ENCODE data around the gene SMPD3. TPM values are rescaled to one million over a fixed set of nuclear protein-coding genes. Genes with fewer than 3 reads are reported as not detected.

SMPD3 gene
- total RNA-seq, 1 experiment from 2014 or later = 0.89 TPM

DNA sequence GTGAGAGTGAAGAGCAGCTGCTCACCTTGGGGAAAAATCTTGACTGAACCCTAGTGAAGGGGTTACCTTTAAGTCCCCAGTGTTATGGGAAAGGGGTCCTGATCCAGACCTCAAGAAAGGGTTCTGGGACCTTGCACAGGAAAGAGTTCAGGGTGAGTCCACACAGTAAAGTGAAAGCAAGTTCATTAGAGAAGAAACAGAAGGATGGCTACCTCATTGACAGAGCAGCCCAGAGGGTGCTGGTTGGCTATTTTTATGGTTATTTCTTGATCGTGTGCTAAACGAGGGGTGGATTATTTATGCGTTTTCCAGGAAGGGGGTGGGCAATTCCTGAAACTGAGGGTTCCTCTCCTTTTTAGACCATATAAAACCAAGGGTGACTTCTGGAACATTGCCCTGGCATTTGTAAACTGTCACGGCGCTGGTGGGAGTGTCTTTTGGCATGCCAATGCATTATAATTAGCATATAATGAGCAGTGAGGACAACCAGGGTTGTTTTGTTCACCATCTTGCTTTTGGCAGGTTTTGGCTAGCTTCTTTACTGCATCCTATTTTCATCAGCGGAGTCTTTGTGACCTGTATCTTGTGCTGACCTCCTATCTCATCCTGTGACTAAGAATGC is 58.4 kb downstream of the SMPD3 start:
- Histone ChIP-seq H3K4me2 (ENCODE audit: low read length) (no peak overlapping the region), H3K79me2 (ENCODE audit: insufficient read depth, low read length) (no peaks in the 10 kb centered on the region), H2AFZ (ENCODE audit: low read depth, low read length, poor library complexity, severe bottlenecking) (no peak overlapping the region), H3K27me3 (ENCODE audit: insufficient read depth, low read length) (no peaks in the 10 kb centered on the region), H3K9me2 (ENCODE audit: insufficient read depth) (no peaks in the 10 kb centered on the region), H4K20me1 (ENCODE audit: insufficient read depth) (no peaks in the 10 kb centered on the region), H3K27ac (ENCODE audit: low read depth, low read length) (no peak overlapping the region), H3K4me3 (replicated peaks in 1 of 2; ENCODE audit: low read depth in 1 of 2, low read length in 2 of 2) (no peak overlapping the region), H3K9ac (ENCODE audit: low read length) (no peak overlapping the region), H3K4me1 (ENCODE audit: control insufficient read depth in 1 of 2, insufficient read depth in 2 of 2, low read length in 2 of 2) (peaks cover 0 to 11% of the 10 kb centered on the region in 2 experiments; a peak in 1 of 4 replicates), H3K9me3 (ENCODE audit: control insufficient read depth in 1 of 2, insufficient read depth in 1 of 2, low read depth in 1 of 2, low read length in 2 of 2) (no peaks in the 10 kb centered on the region), H3K36me3 (ENCODE audit: control insufficient read depth in 1 of 2, insufficient read depth in 2 of 2, low read length in 2 of 2) (no peaks in the 10 kb centered on the region)
- DNase-seq (ENCODE audit: low read depth, low spot score) = no peak
- no peak for ATAC-seq
- ChIA-PET CTCF (no interaction called here), POLR2A (no interaction called here), RAD21 (ENCODE audit: low non-redundant PET in 1 of 2, low total read pairs in 2 of 2, uncharacterized antibody in 2 of 2, unreplicated experiment in 2 of 2) (no interaction called here)
- TF ChIP-seq EZH2 (IDR thresholded peaks at IDR 0.05) = no peak
- TF ChIP-seq POLR2A (IDR thresholded peaks at IDR 0.05; ENCODE audit: borderline replicate concordance, extremely low read depth, insufficient read depth, insufficient read length) = no peak
- no peak for TF ChIP-seq EZH2phosphoT487 (IDR thresholded peaks at IDR 0.05; ENCODE audit: borderline replicate concordance)
- TF ChIP-seq, protein P1, sequence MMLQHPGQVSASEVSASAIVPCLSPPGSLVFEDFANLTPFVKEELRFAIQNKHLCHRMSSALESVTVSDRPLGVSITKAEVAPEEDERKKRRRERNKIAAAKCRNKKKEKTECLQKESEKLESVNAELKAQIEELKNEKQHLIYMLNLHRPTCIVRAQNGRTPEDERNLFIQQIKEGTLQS (IDR thresholded peaks at IDR 0.05) = no peak
- TF ChIP-seq, protein P2, sequence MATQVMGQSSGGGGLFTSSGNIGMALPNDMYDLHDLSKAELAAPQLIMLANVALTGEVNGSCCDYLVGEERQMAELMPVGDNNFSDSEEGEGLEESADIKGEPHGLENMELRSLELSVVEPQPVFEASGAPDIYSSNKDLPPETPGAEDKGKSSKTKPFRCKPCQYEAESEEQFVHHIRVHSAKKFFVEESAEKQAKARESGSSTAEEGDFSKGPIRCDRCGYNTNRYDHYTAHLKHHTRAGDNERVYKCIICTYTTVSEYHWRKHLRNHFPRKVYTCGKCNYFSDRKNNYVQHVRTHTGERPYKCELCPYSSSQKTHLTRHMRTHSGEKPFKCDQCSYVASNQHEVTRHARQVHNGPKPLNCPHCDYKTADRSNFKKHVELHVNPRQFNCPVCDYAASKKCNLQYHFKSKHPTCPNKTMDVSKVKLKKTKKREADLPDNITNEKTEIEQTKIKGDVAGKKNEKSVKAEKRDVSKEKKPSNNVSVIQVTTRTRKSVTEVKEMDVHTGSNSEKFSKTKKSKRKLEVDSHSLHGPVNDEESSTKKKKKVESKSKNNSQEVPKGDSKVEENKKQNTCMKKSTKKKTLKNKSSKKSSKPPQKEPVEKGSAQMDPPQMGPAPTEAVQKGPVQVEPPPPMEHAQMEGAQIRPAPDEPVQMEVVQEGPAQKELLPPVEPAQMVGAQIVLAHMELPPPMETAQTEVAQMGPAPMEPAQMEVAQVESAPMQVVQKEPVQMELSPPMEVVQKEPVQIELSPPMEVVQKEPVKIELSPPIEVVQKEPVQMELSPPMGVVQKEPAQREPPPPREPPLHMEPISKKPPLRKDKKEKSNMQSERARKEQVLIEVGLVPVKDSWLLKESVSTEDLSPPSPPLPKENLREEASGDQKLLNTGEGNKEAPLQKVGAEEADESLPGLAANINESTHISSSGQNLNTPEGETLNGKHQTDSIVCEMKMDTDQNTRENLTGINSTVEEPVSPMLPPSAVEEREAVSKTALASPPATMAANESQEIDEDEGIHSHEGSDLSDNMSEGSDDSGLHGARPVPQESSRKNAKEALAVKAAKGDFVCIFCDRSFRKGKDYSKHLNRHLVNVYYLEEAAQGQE (IDR thresholded peaks at IDR 0.05; ENCODE audit: low read depth) = no peak
- no peak for TF ChIP-seq ELF1 (IDR thresholded peaks at IDR 0.05; ENCODE audit: borderline replicate concordance, low read depth)
- TF ChIP-seq, protein P3, sequence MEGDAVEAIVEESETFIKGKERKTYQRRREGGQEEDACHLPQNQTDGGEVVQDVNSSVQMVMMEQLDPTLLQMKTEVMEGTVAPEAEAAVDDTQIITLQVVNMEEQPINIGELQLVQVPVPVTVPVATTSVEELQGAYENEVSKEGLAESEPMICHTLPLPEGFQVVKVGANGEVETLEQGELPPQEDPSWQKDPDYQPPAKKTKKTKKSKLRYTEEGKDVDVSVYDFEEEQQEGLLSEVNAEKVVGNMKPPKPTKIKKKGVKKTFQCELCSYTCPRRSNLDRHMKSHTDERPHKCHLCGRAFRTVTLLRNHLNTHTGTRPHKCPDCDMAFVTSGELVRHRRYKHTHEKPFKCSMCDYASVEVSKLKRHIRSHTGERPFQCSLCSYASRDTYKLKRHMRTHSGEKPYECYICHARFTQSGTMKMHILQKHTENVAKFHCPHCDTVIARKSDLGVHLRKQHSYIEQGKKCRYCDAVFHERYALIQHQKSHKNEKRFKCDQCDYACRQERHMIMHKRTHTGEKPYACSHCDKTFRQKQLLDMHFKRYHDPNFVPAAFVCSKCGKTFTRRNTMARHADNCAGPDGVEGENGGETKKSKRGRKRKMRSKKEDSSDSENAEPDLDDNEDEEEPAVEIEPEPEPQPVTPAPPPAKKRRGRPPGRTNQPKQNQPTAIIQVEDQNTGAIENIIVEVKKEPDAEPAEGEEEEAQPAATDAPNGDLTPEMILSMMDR (IDR thresholded peaks at IDR 0.05 in 2 of 3, conservative IDR thresholded peaks at IDR 0.05 in 1 of 3; ENCODE audit: borderline replicate concordance in 1 of 3, insufficient read depth in 1 of 3, low read depth in 2 of 3, low read length in 2 of 3) = no peak
- no peak for TF ChIP-seq JUND (IDR thresholded peaks at IDR 0.05)
- TF ChIP-seq RAD21 (IDR thresholded peaks at IDR 0.05; ENCODE audit: low read depth) = no peak
- intact Hi-C loops (cut with micrococcal nuclease) = no loop called here
- BruUV-seq (replicated peaks) = no TSS peak

Measured in HCT116 (cell line).